Measurements from ENCODE around the gene SLC39A11. TPM values are rescaled to one million over a fixed set of nuclear protein-coding genes. Genes with fewer than 3 reads are reported as not detected.

Gene SLC39A11
- total RNA-seq, 2 experiments from 2014 or later, result 9.7 to 12.2 TPM

DNA sequence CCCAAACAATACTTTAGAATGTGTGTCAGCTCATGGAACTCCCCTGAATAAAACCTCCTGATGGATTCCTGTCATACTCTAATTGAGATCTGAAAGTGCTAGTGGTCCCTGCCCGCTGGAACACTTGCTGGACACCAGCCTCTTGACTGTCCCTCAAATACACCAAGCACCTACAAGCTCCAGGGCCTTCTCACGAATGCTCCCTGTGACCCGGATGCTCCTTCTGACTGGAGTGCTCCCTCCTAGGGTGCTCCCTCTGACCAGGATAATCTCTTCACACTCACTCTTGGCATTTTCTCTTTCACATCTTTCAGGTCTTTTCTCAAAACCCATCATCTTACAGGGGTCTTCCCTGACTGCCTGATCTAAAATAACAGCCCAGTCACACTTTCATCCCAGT lies 205.9 kb downstream of the SLC39A11 start:
- DNase-seq (no peak), ATAC-seq (ENCODE audit: poor library complexity) (no peak)
- Mint-ChIP-seq H3K27ac (no peak overlapping the region), H3K27me3 (no peaks in the 10 kb centered on the region), H3K4me3 (no peak overlapping the region), H3K9me3 (no peaks in the 10 kb centered on the region), H3K36me3 (ENCODE audit: low read depth) (peaks cover 53% of the 10 kb centered on the region), H3K4me1 (ENCODE audit: low read depth) (no peaks in the 10 kb centered on the region)
- TF ChIP-seq, protein P1, sequence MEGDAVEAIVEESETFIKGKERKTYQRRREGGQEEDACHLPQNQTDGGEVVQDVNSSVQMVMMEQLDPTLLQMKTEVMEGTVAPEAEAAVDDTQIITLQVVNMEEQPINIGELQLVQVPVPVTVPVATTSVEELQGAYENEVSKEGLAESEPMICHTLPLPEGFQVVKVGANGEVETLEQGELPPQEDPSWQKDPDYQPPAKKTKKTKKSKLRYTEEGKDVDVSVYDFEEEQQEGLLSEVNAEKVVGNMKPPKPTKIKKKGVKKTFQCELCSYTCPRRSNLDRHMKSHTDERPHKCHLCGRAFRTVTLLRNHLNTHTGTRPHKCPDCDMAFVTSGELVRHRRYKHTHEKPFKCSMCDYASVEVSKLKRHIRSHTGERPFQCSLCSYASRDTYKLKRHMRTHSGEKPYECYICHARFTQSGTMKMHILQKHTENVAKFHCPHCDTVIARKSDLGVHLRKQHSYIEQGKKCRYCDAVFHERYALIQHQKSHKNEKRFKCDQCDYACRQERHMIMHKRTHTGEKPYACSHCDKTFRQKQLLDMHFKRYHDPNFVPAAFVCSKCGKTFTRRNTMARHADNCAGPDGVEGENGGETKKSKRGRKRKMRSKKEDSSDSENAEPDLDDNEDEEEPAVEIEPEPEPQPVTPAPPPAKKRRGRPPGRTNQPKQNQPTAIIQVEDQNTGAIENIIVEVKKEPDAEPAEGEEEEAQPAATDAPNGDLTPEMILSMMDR (IDR thresholded peaks at IDR 0.05), result no peak
- H3K27ac ChIP-seq (ENCODE audit: low read depth in 1 of 2, low read length in 2 of 2), result no peak overlapping the region
- no peaks in the 10 kb centered on the region for H3K27me3 ChIP-seq (ENCODE audit: control insufficient read depth in 1 of 2, insufficient read depth in 2 of 2, low read length in 2 of 2)
- ChIA-PET POLR2A (no interaction called here), CTCF (no interaction called here)
- intact Hi-C loops (cut with DNase I, micrococcal nuclease), result no loop called here
- no peak overlapping the region for H3K4me3 ChIP-seq (ENCODE audit: low read length)
- no peaks in the 10 kb centered on the region for H3K36me3 ChIP-seq (ENCODE audit: insufficient read depth, low read length)
- no peaks in the 10 kb centered on the region for H3K4me1 ChIP-seq (ENCODE audit: insufficient read depth, low read length)
- no peaks in the 10 kb centered on the region for H3K9me3 ChIP-seq (ENCODE audit: control insufficient read depth in 1 of 2, insufficient read depth in 1 of 2, low read length in 2 of 2)

- POLR2A ChIA-PET, result no interaction called here
- H3K9me3 Mint-ChIP-seq, result peaks cover 7% of the 10 kb centered on the region
- ATAC-seq (ENCODE audit: poor library complexity) (no peak), DNase-seq (no peak)
- no peak overlapping the region for H3K27ac ChIP-seq (ENCODE audit: low read depth in 1 of 2, low read length in 2 of 2)
- intact Hi-C loops (cut with DNase I, micrococcal nuclease), result loop anchor here in 1 of 2 experiments (2.0 kb wide), 1 partner anchor 69 kb away; no protein-coding TSS in a partner anchor
- CTCF ChIA-PET, result no interaction called here
- H3K27me3 Mint-ChIP-seq, result no peaks in the 10 kb centered on the region
- peaks cover 7 to 9% of the 10 kb centered on the region in 2 experiments for H3K9me3 ChIP-seq (ENCODE audit: control insufficient read depth in 1 of 2, insufficient read depth in 1 of 2, low read length in 2 of 2)
- no peaks in the 10 kb centered on the region for H3K4me1 ChIP-seq (ENCODE audit: insufficient read depth, low read length)
- no peaks in the 10 kb centered on the region for H3K27me3 ChIP-seq (ENCODE audit: control insufficient read depth in 1 of 2, insufficient read depth in 2 of 2, low read length in 2 of 2)
- TF ChIP-seq, protein P1 (IDR thresholded peaks at IDR 0.05), result no peak
- no peaks in the 10 kb centered on the region for H3K4me1 Mint-ChIP-seq (ENCODE audit: low read depth)
- no peak overlapping the region for H3K27ac Mint-ChIP-seq
- H3K4me3 ChIP-seq (ENCODE audit: low read length), result no peak overlapping the region
- H3K36me3 ChIP-seq (ENCODE audit: insufficient read depth, low read length), result no peaks in the 10 kb centered on the region
- no peak overlapping the region for H3K4me3 Mint-ChIP-seq
- H3K36me3 Mint-ChIP-seq (ENCODE audit: low read depth), result peaks cover 47% of the 10 kb centered on the region
These were observed 208.4 kb downstream of the SLC39A11 start for GRCh38 chr17:72884066-72884465.

DNA sequence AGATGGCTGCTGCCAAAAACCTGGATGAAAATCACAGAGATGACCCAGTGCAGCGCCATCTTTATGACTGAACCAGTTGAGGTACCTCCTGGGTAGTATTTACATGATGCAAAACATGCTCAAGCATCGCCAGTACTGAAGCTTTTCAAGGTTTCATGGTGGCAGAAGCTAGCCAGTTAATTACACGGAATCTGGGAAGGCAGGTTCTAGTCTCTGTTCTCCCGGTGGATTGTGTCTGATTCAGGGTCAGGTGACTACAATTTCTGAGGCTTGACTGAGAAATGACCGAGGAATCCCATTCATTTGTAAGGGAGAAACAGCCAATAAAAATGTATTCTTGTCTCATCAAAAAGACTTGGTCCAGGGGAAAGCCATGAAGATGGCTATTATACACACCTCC lies 209.1 kb downstream of the SLC39A11 start:
- H3K27me3 ChIP-seq (ENCODE audit: control insufficient read depth in 1 of 2, insufficient read depth in 2 of 2, low read length in 2 of 2), result no peaks in the 10 kb centered on the region
- ATAC-seq (ENCODE audit: poor library complexity) (no peak), DNase-seq (no peak)
- H3K9me3 ChIP-seq (ENCODE audit: control insufficient read depth in 1 of 2, insufficient read depth in 1 of 2, low read length in 2 of 2), result peaks cover 7 to 9% of the 10 kb centered on the region in 2 experiments
- Mint-ChIP-seq H3K36me3 (ENCODE audit: low read depth) (peaks cover 47% of the 10 kb centered on the region), H3K27me3 (no peaks in the 10 kb centered on the region), H3K27ac (no peak overlapping the region), H3K4me1 (ENCODE audit: low read depth) (no peaks in the 10 kb centered on the region), H3K4me3 (no peak overlapping the region), H3K9me3 (peaks cover 11% of the 10 kb centered on the region)
- intact Hi-C loops (cut with DNase I, micrococcal nuclease), result no loop called here
- no peak overlapping the region for H3K4me3 ChIP-seq (ENCODE audit: low read length)
- POLR2A ChIA-PET, result no interaction called here
- H3K27ac ChIP-seq (ENCODE audit: low read depth in 1 of 2, low read length in 2 of 2), result no peak overlapping the region
- CTCF ChIA-PET, result no interaction called here
- no peaks in the 10 kb centered on the region for H3K4me1 ChIP-seq (ENCODE audit: insufficient read depth, low read length)
- H3K36me3 ChIP-seq (ENCODE audit: insufficient read depth, low read length), result no peaks in the 10 kb centered on the region
- TF ChIP-seq, protein P1 (IDR thresholded peaks at IDR 0.05), result no peak
